Nephron progenitor cell (in vitro differentiated cells): ENCODE results near the gene HYI.
A peak's percentile ranks its signal among the peaks of the same experiment; 100 is the strongest.
"Not testable (repeated sequence)": the region's sequence is repeated elsewhere in the genome, so short reads cannot be mapped to it uniquely, and the experiment has no call there.

Experiments
- DNase-seq: peaks from one replicate; pipeline ENCODE4 v3.0.0; 2021
- H3K27ac Mint-ChIP-seq: 2 replicates; pipeline ENCODE4 v1.8.0; 2021; ENCODE audit warnings: mild to moderate bottlenecking, moderate library complexity, mixed read lengths
- H3K27me3 Mint-ChIP-seq: 2 replicates; pipeline ENCODE4 v1.8.0; 2021; ENCODE audit warnings: mild to moderate bottlenecking, low read depth, mixed read lengths; ENCODE audit not compliant: poor library complexity
- H3K36me3 Mint-ChIP-seq: 2 replicates; pipeline ENCODE4 v1.8.0; 2021; ENCODE audit warnings: low read depth, mixed read lengths
- H3K4me1 Mint-ChIP-seq: 2 replicates; pipeline ENCODE4 v1.8.0; 2021; ENCODE audit warnings: mixed read lengths
- H3K4me3 Mint-ChIP-seq: 2 replicates; pipeline ENCODE4 v1.8.0; 2021; ENCODE audit warnings: mild to moderate bottlenecking, moderate library complexity, mixed read lengths
- H3K9me3 Mint-ChIP-seq: 2 replicates; pipeline ENCODE4 v1.8.0; 2021; ENCODE audit warnings: mild to moderate bottlenecking, moderate library complexity, mixed read lengths
- CTCF ChIP-seq: fragments of 200-600 bp; sonication (generic); IDR thresholded peaks from 2 replicates; pipeline ENCODE4 v1.5.0; 2021; ENCODE audit warnings: antibody characterized with exemption

HYI gene

GRCh38 chr1:43420874-43421273 lies 32.9 kb downstream of the HYI start:
- Mint-ChIP-seq H3K27me3 (peaks cover 3% of the 10 kb centered on the region), H3K9me3 (no peaks in the 10 kb centered on the region), H3K4me1 (no peaks in the 10 kb centered on the region)

GRCh38 chr1:43419627-43420425 lies 33.9 kb downstream of the HYI start:
- peaks cover 3% of the 10 kb centered on the region for H3K27me3 Mint-ChIP-seq
- no peaks in the 10 kb centered on the region for H3K9me3 Mint-ChIP-seq
- DNase-seq: no peak
- no peak overlapping the region for H3K27ac Mint-ChIP-seq
- H3K4me1 Mint-ChIP-seq: no peaks in the 10 kb centered on the region
- TF ChIP-seq CTCF: no peak
- H3K4me3 Mint-ChIP-seq: no peak overlapping the region
- peaks cover 28% of the 10 kb centered on the region for H3K36me3 Mint-ChIP-seq

More at GRCh38 chr1:43420874-43421273, 32.9 kb downstream of the HYI start:
- DNase-seq: no peak
- no peak for TF ChIP-seq CTCF
- H3K4me3 Mint-ChIP-seq: no peak overlapping the region
- H3K36me3 Mint-ChIP-seq: peaks cover 26% of the 10 kb centered on the region
- H3K27ac Mint-ChIP-seq: no peak overlapping the region

- H3K9me3 Mint-ChIP-seq: no peaks in the 10 kb centered on the region
- no peak overlapping the region for H3K4me3 Mint-ChIP-seq
- TF ChIP-seq CTCF: no peak
- no peak overlapping the region for H3K27ac Mint-ChIP-seq
- H3K36me3 Mint-ChIP-seq: peaks cover 26% of the 10 kb centered on the region
- H3K27me3 Mint-ChIP-seq: peaks cover 3% of the 10 kb centered on the region
- H3K4me1 Mint-ChIP-seq: no peaks in the 10 kb centered on the region
- DNase-seq: no peak
These were observed 34.9 kb downstream of the HYI start for GRCh38 chr1:43418858-43419257.

- H3K9me3 Mint-ChIP-seq: no peaks in the 10 kb centered on the region
- no peak for DNase-seq
- TF ChIP-seq CTCF: no peak
- no peaks in the 10 kb centered on the region for H3K27me3 Mint-ChIP-seq
- no peak overlapping the region for H3K4me3 Mint-ChIP-seq
- no peak overlapping the region for H3K27ac Mint-ChIP-seq
- no peaks in the 10 kb centered on the region for H3K4me1 Mint-ChIP-seq
- peaks cover 22% of the 10 kb centered on the region for H3K36me3 Mint-ChIP-seq
These were observed 37.8 kb downstream of the HYI start for GRCh38 chr1:43415901-43416300.

- Mint-ChIP-seq H3K9me3 (no peaks in the 10 kb centered on the region), H3K27ac (no peak overlapping the region), H3K4me1 (no peaks in the 10 kb centered on the region), H3K27me3 (no peaks in the 10 kb centered on the region), H3K4me3 (no peak overlapping the region), H3K36me3 (peaks cover 31% of the 10 kb centered on the region)
- DNase-seq: peak; percentile 69
- TF ChIP-seq CTCF: peak; percentile 64
These were observed 39.0 kb downstream of the HYI start for GRCh38 chr1:43414634-43415223.

GRCh38 chr1:43413426-43413825 lies 40.3 kb downstream of the HYI start:
- H3K9me3 Mint-ChIP-seq, H3K27ac Mint-ChIP-seq, H3K4me1 Mint-ChIP-seq, DNase-seq, H3K4me3 Mint-ChIP-seq, H3K27me3 Mint-ChIP-seq: not testable (repeated sequence)
- peaks cover 43% of the 10 kb centered on the region for H3K36me3 Mint-ChIP-seq
